Muscle layer of colon (tissue), 2 donors: Measurements from ENCODE around the gene SF3B6.
A peak's percentile ranks its signal among the peaks of the same experiment; 100 is the strongest.

ENCODE experiments used
- H3K27ac ChIP-seq: one replicate; pipeline ENCODE4 v1.7.0; 2013; ENCODE audit warnings: low read depth, mild to moderate bottlenecking, low read length, moderate library complexity
- H3K27me3 ChIP-seq, 2 donors: one replicate each; pipeline ENCODE4 v1.7.0; 2013; ENCODE audit warnings: low read length in 2 of 2, mild to moderate bottlenecking in 2 of 2; ENCODE audit not compliant: insufficient read depth in 2 of 2, control insufficient read depth in 1 of 2
- H3K36me3 ChIP-seq: one replicate; pipeline ENCODE4 v1.7.0; 2013; ENCODE audit warnings: mild to moderate bottlenecking, low read length; ENCODE audit not compliant: insufficient read depth
- H3K4me1 ChIP-seq: one replicate; pipeline ENCODE4 v1.7.0; 2013; ENCODE audit warnings: mild to moderate bottlenecking, low read length; ENCODE audit not compliant: insufficient read depth
- H3K4me3 ChIP-seq, 2 donors: one replicate each; pipeline ENCODE4 v1.7.0; 2013; ENCODE audit warnings: low read length in 2 of 2, low read depth in 1 of 2, mild to moderate bottlenecking in 1 of 2, moderate library complexity in 1 of 2
- H3K9ac ChIP-seq: one replicate; pipeline ENCODE4 v1.7.0; 2013; ENCODE audit warnings: low read length
- H3K9me3 ChIP-seq: one replicate; pipeline ENCODE4 v1.7.0; 2013; ENCODE audit warnings: mild to moderate bottlenecking, low read length
- donor health status: abdominal sarcoma.
- donor health status: Adenocarcinoma of cecum.

SF3B6 gene

DNA sequence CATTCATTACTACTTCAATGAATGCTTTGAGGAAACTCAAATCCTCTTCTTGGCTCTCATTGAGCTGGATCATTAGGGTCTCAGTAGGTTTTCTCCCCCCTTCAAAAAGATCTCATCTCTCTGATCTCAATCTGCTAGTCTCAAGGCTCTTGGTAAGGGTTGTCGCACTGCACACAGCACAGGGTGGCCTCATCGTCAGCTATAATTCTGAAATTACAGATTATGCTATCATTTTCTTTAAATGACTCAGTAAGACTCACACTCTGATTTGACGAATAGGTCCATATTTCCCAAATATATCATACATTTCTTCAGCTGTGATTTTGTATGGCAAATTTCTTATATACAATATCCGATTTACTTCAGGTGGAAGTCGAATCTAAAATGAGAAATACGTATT is 2.3 kb downstream of the SF3B6 start:
- Histone ChIP-seq H3K4me3 (no peak overlapping the region), H3K4me1 (peaks cover 14% of the 10 kb centered on the region), H3K27me3 (no peaks in the 10 kb centered on the region), H3K27ac (no peak overlapping the region), H3K9me3 (no peaks in the 10 kb centered on the region), H3K9ac (no peak overlapping the region), H3K36me3 (peaks cover 21% of the 10 kb centered on the region)

- Histone ChIP-seq H3K27me3 (no peaks in the 10 kb centered on the region), H3K9ac (no peak overlapping the region), H3K36me3 (peaks cover 24% of the 10 kb centered on the region), H3K4me1 (peaks cover 8% of the 10 kb centered on the region), H3K27ac (no peak overlapping the region), H3K4me3 (no peak overlapping the region), H3K9me3 (no peaks in the 10 kb centered on the region)
Observed at GRCh38 chr2:24072259-24072658, 3.9 kb downstream of the SF3B6 start.

- H3K27me3 ChIP-seq = no peaks in the 10 kb centered on the region
- peaks cover 23% of the 10 kb centered on the region for H3K36me3 ChIP-seq
- no peaks in the 10 kb centered on the region for H3K4me1 ChIP-seq
- no peak overlapping the region for H3K27ac ChIP-seq
- no peak overlapping the region for H3K9ac ChIP-seq
- H3K4me3 ChIP-seq = no peak overlapping the region
- no peaks in the 10 kb centered on the region for H3K9me3 ChIP-seq
Observed at GRCh38 chr2:24065341-24065740, 10.8 kb downstream of the SF3B6 start.

- H3K9ac ChIP-seq = no peak overlapping the region
- H3K27me3 ChIP-seq = no peaks in the 10 kb centered on the region
- no peaks in the 10 kb centered on the region for H3K36me3 ChIP-seq
- H3K9me3 ChIP-seq = no peaks in the 10 kb centered on the region
- H3K4me1 ChIP-seq = no peaks in the 10 kb centered on the region
- no peak overlapping the region for H3K4me3 ChIP-seq
- no peak overlapping the region for H3K27ac ChIP-seq
Observed at GRCh38 chr2:24058564-24059271, 17.4 kb downstream of the SF3B6 start.

DNA sequence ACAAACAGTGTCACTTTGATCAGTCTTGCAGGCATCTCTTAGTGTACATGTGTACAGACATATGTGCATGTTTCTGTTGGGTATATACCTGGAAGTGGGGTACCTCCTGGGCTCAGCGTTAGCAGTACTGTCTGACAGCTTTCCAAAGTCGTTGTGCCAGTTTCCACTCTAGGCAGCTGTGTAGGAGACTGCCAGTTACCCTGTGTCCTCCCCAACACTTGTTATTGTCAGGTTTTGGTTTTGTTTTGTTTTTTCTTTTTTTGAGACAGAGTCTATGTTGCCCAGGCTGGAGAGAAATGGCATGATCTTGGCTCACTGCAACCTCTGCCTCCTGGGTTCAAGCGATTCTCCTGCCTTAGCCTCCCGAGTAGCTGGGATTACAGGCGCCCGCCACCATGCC is 20.4 kb downstream of the SF3B6 start:
- Histone ChIP-seq H3K27me3 (no peaks in the 10 kb centered on the region), H3K9ac (no peak overlapping the region), H3K9me3 (no peaks in the 10 kb centered on the region), H3K4me3 (no peak overlapping the region), H3K36me3 (no peaks in the 10 kb centered on the region), H3K4me1 (no peaks in the 10 kb centered on the region), H3K27ac (no peak overlapping the region)

DNA sequence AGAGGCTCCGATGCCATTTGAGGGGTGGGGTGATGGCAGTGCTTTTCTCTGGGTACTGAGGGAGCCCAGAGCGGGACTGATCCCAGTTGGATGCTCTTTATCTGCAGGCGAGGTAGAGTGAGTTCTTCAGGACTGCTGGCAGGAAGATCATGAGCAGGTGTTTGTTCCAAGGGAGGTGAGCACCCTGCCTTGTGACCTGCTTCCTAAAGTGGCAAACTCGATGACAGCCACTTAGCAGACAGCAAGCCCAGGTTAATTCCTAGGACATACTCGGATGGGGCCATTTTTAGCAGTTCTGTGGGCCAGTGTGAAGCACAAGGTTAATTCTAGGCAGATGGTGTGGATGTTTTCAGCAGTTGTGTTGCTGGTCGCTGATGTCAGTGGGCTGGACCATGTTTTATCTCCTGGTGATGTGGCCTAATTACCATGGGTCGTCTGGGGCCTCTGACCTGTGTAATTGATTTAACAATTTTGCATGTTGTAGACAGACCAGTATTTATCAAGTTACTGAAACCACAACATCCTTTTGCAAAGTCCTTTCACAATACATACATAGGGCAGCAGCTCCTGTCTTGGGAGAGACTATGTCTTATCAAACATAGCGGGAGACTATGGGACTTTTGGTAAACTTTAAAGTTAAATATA is 21.6 kb downstream of the SF3B6 start:
- no peak overlapping the region for H3K27ac ChIP-seq

DNA sequence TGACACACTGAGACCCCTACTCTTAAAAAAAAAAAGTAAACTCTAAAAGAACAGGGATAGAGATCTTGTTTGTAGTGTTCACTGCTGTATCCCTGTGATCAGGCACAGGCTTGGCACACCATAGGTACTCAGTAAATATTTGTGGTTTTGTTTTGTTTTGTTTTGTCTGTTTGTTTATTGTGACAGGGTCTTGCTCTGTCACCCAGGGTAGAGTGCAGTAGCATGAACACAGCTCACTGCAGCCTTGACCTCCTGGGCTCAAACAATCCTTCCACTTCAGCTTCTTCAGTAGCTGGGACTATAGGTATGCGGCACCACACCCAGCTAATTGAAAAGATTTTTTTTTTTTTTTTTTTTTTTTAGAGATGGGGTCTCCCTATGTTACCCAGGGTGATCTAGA is 23.2 kb downstream of the SF3B6 start:
- peaks cover 8% of the 10 kb centered on the region for H3K4me1 ChIP-seq
- H3K27ac ChIP-seq = no peak overlapping the region
- H3K36me3 ChIP-seq = no peaks in the 10 kb centered on the region
- no peak overlapping the region for H3K4me3 ChIP-seq
- H3K27me3 ChIP-seq = peaks cover 0 to 5% of the 10 kb centered on the region in 2 donors
- H3K9ac ChIP-seq = no peak overlapping the region
- H3K9me3 ChIP-seq = no peaks in the 10 kb centered on the region

More for the DNA sequence above, 21.6 kb downstream of the SF3B6 start:
- H3K4me1 ChIP-seq = no peaks in the 10 kb centered on the region
- H3K36me3 ChIP-seq = no peaks in the 10 kb centered on the region
- no peaks in the 10 kb centered on the region for H3K9me3 ChIP-seq
- H3K4me3 ChIP-seq = no peak overlapping the region
- peaks cover 0 to 2% of the 10 kb centered on the region in 2 donors for H3K27me3 ChIP-seq
- H3K9ac ChIP-seq = no peak overlapping the region

DNA sequence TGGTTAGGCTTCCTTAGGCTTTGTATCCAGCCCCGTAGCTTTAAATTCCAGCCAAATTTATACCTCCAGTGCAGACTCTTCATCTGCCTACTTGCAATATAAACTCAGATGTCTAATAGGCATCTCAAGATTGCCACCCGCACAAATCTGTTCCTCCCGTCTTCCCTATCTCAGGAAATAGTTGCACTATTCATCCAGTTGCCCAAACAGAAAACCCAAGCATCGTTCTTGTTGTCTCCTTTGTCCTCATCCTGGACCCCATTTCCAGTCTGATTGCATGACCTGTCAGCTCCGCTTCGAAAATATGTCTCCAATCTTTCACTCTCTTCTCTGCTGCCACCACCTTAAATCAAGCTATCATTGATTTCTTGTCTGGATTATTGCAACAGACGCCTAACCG is 24.3 kb downstream of the SF3B6 start:
- peaks cover 8% of the 10 kb centered on the region for H3K4me1 ChIP-seq
- H3K36me3 ChIP-seq = no peaks in the 10 kb centered on the region
- H3K27ac ChIP-seq = no peak overlapping the region
- no peak overlapping the region for H3K4me3 ChIP-seq
- H3K27me3 ChIP-seq = peaks cover 0 to 5% of the 10 kb centered on the region in 2 donors
- no peak overlapping the region for H3K9ac ChIP-seq
- H3K9me3 ChIP-seq = no peaks in the 10 kb centered on the region

DNA sequence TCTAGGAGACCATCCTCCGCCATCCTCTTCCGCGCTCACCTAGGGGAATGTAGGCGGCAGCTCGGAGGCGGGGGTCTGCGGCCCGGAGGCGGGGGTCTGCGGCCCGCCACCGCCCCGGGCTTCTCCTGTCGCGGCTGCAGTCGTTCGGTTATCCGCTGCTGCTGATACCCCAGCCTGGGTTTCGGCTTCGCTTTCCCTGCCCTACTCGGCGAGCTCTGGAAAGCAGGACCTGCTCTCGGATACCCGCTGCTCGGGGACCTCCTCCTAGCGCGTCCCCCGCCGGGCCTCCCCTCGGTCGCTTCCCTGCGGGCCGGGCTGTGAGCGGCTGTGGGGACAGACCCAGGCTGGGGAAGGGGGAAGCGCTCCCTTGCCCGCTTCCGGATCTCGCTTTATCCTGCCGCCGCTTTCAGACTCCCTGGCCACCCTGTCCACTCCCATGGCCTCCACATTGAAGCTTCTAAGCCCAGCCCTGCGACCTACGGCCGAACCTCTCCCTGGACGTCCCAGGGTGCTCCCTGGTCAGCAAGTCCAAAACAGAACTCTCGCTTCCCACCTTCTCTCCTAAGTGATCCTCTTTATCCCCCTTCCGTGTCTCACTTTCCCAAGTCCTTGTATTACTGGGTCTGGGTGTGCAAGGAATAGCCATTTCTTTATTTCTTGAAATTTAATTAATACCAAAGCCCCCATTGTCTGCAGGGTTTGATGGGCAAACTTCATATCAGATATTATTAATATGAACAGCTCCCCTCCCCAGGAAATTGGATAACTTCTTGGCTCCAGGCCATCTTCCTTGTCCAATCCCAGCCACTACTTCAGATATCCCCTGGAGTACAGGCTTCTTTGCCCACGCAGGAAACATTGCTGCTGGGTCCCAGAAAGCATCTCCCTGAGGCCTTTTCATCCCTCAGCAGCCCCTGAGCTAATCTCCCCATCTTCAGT is 25.8 kb downstream of the SF3B6 start:
- no peaks in the 10 kb centered on the region for H3K9me3 ChIP-seq
- peak overlapping the region; percentile 61 to 79 for H3K4me3 ChIP-seq
- no peaks in the 10 kb centered on the region for H3K36me3 ChIP-seq
- H3K27me3 ChIP-seq = peaks cover 0 to 5% of the 10 kb centered on the region in 2 donors
- no peak overlapping the region for H3K27ac ChIP-seq
- peaks cover 15% of the 10 kb centered on the region for H3K4me1 ChIP-seq
- no peak overlapping the region for H3K9ac ChIP-seq

- no peaks in the 10 kb centered on the region for H3K9me3 ChIP-seq
- H3K4me3 ChIP-seq = peak within 1 kb of the TSS; percentile 61 to 79
- H3K27me3 ChIP-seq = peaks cover 0 to 5% of the 10 kb centered on the region in 2 donors
- no peak within 1 kb of the TSS for H3K9ac ChIP-seq
- peaks cover 15% of the 10 kb centered on the region for H3K4me1 ChIP-seq
- H3K36me3 ChIP-seq = no peaks in the 10 kb centered on the region
- H3K27ac ChIP-seq = peak within 1 kb of the TSS; percentile 13
Observed at GRCh38 chr2:24049485-24050021, 26.6 kb downstream of the SF3B6 start, which contains the start of gene FKBP1B. Gene FKBP1B (plus strand): TSS chr2:24049741. CDS start chr2:24049850, 109 bp downstream.
